Stomach smooth muscle (tissue), 2 donors: Measurements from ENCODE around the gene CHMP4B.

Experiments
- H3K27ac ChIP-seq: one replicate; pipeline ENCODE4 v1.7.0; 2013; ENCODE audit warnings: mild to moderate bottlenecking, low read length, inconsistent platforms
- H3K27me3 ChIP-seq, 2 donors: one replicate each; pipeline ENCODE4 v1.7.0; 2013; ENCODE audit warnings: low read length in 2 of 2; ENCODE audit not compliant: insufficient read depth in 2 of 2, control insufficient read depth in 1 of 2
- H3K36me3 ChIP-seq, 2 donors: one replicate each; pipeline ENCODE4 v1.7.0; 2013; ENCODE audit warnings: low read length in 2 of 2; ENCODE audit not compliant: control insufficient read depth in 2 of 2, insufficient read depth in 2 of 2
- H3K4me1 ChIP-seq: one replicate; pipeline ENCODE4 v1.7.0; 2013; ENCODE audit warnings: low read length; ENCODE audit not compliant: control insufficient read depth, insufficient read depth
- H3K4me3 ChIP-seq, 2 donors: one replicate each; pipeline ENCODE4 v1.7.0; 2013; ENCODE audit warnings: low read length in 2 of 2
- H3K9ac ChIP-seq, 2 donors: one replicate each; pipeline ENCODE4 v1.7.0; 2013; ENCODE audit warnings: low read length in 2 of 2, mild to moderate bottlenecking in 1 of 2
- H3K9me3 ChIP-seq, 2 donors: one replicate each; pipeline ENCODE4 v1.7.0; 2013; ENCODE audit warnings: low read length in 2 of 2; ENCODE audit not compliant: control insufficient read depth in 2 of 2
- donor health status: healthy.
- donor health status: Pancreatic carcinoma.

CHMP4B gene

DNA sequence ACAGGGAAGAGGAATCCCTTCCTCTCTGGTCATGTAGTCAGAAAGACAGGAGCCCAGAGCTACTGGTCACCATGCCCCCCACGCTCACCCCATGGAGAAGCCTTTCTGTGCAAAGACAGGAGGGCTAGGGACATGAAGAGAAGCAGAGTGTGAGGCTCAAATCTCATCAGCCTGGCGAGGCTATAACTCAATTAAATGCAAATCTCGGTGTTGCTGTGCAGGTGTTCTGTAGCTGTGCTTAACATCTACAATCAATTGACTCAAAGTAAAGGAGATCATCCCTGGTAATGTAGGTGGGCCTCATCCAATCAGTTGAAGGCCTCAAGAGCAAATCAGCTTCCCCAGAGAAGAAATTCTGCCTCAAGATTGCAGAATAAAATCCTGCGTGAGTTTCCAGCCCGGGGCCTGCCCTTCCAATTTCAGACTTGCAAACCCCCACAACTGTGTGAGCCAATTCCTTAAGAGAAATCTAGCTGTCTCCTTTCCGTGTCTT, 64.4 kb downstream of the CHMP4B start:
- Histone ChIP-seq H3K36me3 (no peaks in the 10 kb centered on the region), H3K9me3 (no peaks in the 10 kb centered on the region), H3K9ac (no peak overlapping the region), H3K27ac (no peak overlapping the region), H3K27me3 (no peaks in the 10 kb centered on the region), H3K4me1 (peaks cover 9% of the 10 kb centered on the region), H3K4me3 (no peak overlapping the region)

DNA sequence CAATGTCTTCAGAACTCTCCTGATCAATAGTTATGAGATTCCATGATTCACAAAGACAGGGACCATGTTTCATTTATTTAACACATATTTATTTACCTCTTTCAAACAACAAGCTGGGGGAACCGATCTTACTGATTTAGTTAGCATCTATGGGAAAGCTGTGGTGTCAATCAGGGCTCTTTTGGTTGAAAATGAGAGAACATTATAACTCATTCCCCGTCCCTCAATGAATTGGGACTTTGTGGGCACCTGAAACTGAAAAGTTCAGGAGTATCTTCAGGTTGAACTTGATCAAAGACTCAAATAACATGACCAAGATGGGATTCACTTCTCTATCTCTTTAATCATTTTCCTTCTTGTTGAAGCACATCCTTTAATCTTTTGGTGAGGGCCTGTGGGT, 67.4 kb downstream of the CHMP4B start:
- no peaks in the 10 kb centered on the region for H3K4me1 ChIP-seq
- no peak overlapping the region for H3K4me3 ChIP-seq
- H3K9me3 ChIP-seq, result no peaks in the 10 kb centered on the region
- H3K27ac ChIP-seq, result no peak overlapping the region
- no peaks in the 10 kb centered on the region for H3K27me3 ChIP-seq
- no peak overlapping the region for H3K9ac ChIP-seq
- H3K36me3 ChIP-seq, result no peaks in the 10 kb centered on the region

DNA sequence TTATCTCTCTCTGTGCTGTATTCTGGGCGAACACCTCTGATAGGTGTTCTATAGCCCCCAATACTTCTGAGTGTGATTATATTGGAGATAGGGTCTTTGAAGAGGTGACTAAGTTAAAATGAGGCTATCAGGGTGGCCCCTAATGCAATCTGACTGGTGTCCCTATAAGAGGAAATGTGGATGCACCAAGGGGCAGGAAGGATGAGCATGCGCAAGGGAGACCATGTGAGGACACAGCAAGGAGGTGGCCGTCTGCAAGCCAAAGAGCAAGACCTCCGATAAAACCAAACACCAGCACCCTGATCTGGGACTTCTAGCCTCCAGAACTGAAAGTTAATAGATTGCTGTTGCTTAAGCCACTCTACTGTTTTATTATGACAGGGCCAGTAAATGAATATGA, 69.2 kb downstream of the CHMP4B start:
- Histone ChIP-seq H3K27me3 (no peaks in the 10 kb centered on the region), H3K27ac (no peak overlapping the region), H3K9me3 (no peaks in the 10 kb centered on the region)

DNA sequence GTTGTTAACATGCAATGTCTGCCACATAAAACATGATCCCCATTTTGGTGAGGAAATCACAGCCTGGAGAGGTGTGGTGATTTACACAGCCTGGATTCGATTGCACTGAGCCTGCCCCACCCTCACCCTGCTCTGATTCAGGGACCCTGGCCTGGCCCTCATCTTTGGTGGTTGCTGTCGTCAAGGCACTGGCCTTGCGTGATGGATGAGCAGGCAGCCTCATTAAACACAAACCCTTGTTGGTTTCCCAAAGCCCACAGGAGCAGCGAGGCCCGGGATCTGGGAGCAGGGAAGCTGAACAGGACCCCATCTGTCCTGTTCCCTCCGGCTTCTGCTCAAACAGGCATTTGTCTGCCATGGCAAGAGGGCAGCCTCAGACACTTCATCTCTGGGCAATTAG, 70.8 kb downstream of the CHMP4B start:
- Histone ChIP-seq H3K27ac (no peak overlapping the region), H3K4me3 (no peak overlapping the region), H3K9ac (no peak overlapping the region), H3K36me3 (no peaks in the 10 kb centered on the region), H3K27me3 (no peaks in the 10 kb centered on the region), H3K4me1 (no peaks in the 10 kb centered on the region), H3K9me3 (no peaks in the 10 kb centered on the region)

More for the DNA sequence above, 69.2 kb downstream of the CHMP4B start:
- Histone ChIP-seq H3K4me3 (no peak overlapping the region), H3K36me3 (no peaks in the 10 kb centered on the region), H3K9ac (no peak overlapping the region), H3K4me1 (no peaks in the 10 kb centered on the region)

DNA sequence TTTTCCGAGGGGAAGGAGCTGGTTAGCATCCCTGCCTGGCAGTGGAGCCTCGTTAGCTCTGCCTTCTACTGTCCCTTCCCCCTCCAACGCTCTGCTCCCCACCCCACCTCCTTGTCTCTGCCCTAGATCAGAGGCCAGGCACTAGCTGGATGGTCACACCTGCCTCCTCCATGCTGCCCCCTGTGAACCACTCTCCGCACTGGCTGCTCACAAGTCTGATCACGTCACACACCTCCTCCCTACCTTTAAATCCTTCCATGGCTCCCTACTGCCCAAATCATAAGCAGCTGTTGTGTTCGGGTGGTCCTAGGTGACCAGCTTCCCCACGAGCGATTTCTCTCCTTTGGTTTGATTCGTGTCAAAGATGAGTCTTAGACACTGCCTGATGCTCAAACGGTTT, 71.3 kb downstream of the CHMP4B start:
- no peak overlapping the region for H3K27ac ChIP-seq
- H3K4me1 ChIP-seq, result no peaks in the 10 kb centered on the region
- no peak overlapping the region for H3K4me3 ChIP-seq
- H3K27me3 ChIP-seq, result no peaks in the 10 kb centered on the region
- no peaks in the 10 kb centered on the region for H3K9me3 ChIP-seq
- H3K9ac ChIP-seq, result no peak overlapping the region
- no peaks in the 10 kb centered on the region for H3K36me3 ChIP-seq

DNA sequence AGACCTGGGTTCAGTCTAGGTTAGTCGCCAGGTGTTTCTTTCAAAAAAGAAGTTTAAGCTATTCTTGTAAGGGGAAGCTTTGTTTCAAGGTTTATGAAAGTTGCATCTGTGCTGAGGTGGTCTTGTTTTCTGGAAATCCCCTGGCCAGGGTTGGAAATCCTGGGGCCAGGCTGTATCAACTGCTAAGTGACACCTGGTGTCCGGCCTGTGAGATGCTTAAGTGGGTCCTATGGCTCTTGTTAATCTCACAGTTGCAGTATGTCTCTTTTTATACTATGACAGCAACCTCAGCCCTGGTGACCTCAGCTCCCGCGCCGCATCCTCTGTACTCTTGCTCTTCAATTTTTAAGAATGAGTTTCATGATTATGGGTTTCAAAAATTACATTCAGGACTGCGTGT, 72.0 kb downstream of the CHMP4B start:
- Histone ChIP-seq H3K9ac (no peak overlapping the region), H3K27me3 (no peaks in the 10 kb centered on the region), H3K27ac (no peak overlapping the region), H3K9me3 (no peaks in the 10 kb centered on the region), H3K4me1 (no peaks in the 10 kb centered on the region), H3K36me3 (no peaks in the 10 kb centered on the region), H3K4me3 (no peak overlapping the region)

DNA sequence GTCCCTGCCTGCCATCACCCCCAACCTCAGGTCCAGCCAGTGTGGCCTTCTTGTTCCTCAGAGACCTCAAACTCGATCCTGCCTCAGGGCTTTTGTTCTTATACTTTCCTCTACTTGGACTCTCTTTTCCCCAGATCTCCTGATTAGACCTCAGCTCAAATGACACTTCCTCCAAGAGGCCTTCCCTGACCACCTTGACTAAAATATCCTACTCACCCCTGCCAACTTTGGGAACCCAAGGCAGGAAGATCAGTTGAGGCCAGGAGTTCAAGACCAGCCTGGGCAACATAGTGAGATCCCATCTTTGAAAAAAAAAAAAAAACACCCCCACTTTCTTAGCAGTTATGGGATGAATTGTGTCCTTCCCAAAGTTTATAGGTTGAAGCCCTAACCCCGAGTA, 73.5 kb downstream of the CHMP4B start:
- Histone ChIP-seq H3K9me3 (no peaks in the 10 kb centered on the region), H3K27me3 (no peaks in the 10 kb centered on the region), H3K27ac (no peak overlapping the region)

DNA sequence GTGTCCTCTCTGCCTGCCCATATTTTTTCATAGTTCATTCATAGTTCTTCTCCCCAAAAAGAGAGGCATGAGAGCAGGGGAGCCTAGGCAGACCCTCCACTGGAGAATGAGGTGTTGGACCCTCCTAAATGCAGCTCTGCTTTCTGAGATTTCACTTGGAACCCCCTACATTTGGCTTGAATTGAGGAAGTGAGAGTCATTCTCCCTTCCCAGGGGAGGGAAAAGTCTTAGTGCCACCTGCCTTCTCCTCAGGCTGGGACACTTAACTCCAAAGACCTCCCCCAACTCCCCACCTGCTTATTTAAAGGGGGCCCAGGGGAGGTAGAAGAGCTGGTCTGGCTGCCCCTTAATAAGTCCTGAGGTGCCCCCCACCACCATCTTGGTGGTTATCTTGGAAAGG, 78.2 kb downstream of the CHMP4B start:
- Histone ChIP-seq H3K9ac (no peak overlapping the region), H3K36me3 (no peaks in the 10 kb centered on the region), H3K27me3 (no peaks in the 10 kb centered on the region), H3K9me3 (no peaks in the 10 kb centered on the region), H3K27ac (no peak overlapping the region), H3K4me3 (no peak overlapping the region), H3K4me1 (no peaks in the 10 kb centered on the region)

More for the DNA sequence above, 73.5 kb downstream of the CHMP4B start:
- Histone ChIP-seq H3K4me1 (no peaks in the 10 kb centered on the region), H3K9ac (no peak overlapping the region), H3K4me3 (no peak overlapping the region), H3K36me3 (no peaks in the 10 kb centered on the region)

DNA sequence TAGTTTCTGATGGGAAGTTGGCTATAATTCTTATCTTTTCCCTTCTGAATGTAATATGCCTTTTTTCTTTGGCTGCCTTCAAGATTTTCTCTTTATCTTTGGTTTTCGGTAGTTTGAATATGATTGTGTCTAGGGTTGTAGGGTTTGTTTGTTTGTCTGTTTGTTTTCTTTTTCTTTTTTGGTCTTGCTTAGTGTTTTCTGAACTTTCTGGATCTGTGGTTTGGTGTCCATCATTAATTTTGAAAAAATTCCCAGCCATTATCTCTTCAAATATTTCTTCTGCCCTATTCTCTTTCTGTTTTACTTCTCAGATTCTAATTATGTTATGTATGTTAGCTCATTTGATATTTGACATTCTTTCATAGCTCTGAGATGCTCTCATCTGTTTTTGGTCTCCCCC, 79.4 kb downstream of the CHMP4B start:
- Histone ChIP-seq H3K4me1 (no peaks in the 10 kb centered on the region), H3K9me3 (no peaks in the 10 kb centered on the region)

DNA sequence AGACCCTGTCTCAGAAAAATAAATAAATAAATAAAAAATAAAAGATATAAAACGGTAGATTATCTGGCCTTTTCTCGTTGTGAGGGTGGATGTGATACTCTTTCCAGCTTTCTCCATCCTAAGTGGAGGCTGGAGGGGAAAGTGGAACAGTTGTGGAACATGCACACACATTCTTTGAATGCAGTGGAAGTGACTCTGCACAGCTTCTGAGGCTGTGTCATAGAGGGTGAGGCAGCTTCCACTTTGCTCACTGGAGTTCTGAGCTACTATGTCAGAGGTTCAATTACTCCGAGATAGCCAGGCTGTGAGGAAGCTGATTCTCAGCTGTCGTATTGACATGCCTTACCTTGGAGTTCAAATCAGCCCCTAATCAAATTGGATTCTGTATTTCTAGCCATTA, 82.2 kb downstream of the CHMP4B start:
- Histone ChIP-seq H3K9ac (no peak overlapping the region), H3K4me3 (no peak overlapping the region), H3K36me3 (no peaks in the 10 kb centered on the region), H3K9me3 (no peaks in the 10 kb centered on the region), H3K27me3 (no peaks in the 10 kb centered on the region), H3K4me1 (no peaks in the 10 kb centered on the region), H3K27ac (no peak overlapping the region)

More for the DNA sequence above, 79.4 kb downstream of the CHMP4B start:
- Histone ChIP-seq H3K36me3 (no peaks in the 10 kb centered on the region), H3K9ac (no peak overlapping the region), H3K4me3 (no peak overlapping the region), H3K27ac (no peak overlapping the region), H3K27me3 (no peaks in the 10 kb centered on the region)

DNA sequence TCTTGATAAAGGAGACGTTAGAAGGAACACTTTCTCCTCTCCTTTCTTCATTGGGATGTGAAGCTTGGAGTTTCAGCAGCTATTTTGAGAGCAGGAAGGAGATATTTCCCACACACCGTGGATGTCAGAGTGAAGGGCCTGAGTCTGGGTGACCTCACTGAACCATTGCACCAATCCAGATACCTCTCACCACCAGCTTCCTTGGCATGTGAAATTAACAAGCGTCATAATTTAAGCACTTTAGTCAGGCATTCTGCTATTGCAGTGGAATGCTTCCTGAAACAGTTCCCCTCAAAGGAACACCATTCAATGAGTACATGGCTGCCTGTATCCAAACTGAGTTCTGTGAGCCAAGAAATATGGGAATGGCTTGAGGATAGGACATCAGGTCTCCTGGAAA, 83.7 kb downstream of the CHMP4B start:
- Histone ChIP-seq H3K27me3 (no peaks in the 10 kb centered on the region), H3K27ac (no peak overlapping the region), H3K36me3 (no peaks in the 10 kb centered on the region), H3K4me1 (no peaks in the 10 kb centered on the region), H3K4me3 (no peak overlapping the region), H3K9me3 (no peaks in the 10 kb centered on the region), H3K9ac (no peak overlapping the region)
